HG02763 (cell line): ENCODE results near the gene PPAN.

Experiments
- ATAC-seq: cut with Tn5 transposase; IDR thresholded peaks from one replicate; pipeline ENCODE4 v1.9.1; 2021; ENCODE audit warnings: mild to moderate bottlenecking, moderate library complexity; ENCODE audit not compliant: unreplicated experiment

Gene PPAN

DNA sequence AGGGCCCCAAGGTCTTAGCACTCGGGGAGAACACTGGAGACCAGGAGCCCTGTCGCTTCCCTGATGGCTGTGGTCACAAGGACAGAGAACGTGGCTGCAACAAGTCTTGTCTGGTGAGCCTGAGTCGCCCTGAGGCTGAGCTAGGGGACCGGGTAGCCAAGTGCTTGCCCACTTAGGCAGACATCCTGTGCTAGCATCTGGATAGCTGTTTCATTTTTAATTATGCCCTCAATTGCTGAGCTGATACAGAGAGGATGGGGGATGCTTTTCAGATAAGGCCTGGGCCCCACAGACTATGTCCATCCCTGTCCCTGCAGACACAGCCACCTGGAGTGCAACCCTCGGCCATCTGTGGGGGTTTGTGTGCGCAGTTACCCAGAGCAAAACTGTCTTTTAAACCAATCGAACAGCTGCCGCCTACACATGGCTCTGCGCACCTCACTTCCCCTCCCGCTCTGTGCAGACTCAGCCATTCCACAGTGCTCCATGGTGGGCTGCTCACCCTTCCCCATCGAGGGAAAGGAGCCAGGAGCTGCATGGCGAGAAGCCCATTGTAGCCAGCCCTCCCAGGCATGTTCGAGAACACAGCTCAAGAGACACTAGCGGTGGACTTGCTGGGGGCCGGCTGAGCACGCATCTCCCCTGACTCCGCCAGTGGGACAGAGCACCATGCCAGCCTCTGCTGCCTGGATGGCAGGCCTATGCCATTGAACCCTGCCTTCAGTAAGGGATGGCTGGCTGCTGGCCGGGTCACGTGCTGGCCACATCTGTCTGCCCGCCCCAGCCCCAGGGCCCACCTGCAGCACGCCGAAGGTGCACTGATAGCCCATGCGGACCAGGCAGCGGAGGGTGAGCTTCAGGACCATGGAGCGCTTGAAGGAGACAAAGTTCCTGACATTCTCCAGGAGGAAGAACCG lies 33.0 kb downstream of the PPAN start:
- ATAC-seq: no peak

DNA sequence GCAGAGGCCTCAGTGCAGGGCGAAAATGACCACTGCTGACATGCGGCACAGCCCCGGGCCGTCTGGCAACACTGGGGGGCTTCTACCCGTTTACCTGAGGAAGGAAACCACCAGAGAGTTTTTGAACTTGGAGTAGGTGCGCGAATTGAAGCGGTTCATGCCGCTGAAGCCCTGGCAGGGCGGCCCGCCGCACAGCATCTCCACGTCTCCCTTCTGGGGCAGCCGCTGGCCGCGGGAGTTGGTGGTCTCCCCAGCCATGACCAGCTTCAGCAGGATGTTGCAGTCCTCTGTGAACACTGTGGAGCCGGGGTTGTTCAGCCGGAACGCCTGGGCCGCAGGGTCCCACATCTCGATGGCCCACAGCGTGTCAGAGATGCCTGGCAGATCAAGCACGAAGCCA lies 33.8 kb downstream of the PPAN start:
- ATAC-seq: no peak

DNA sequence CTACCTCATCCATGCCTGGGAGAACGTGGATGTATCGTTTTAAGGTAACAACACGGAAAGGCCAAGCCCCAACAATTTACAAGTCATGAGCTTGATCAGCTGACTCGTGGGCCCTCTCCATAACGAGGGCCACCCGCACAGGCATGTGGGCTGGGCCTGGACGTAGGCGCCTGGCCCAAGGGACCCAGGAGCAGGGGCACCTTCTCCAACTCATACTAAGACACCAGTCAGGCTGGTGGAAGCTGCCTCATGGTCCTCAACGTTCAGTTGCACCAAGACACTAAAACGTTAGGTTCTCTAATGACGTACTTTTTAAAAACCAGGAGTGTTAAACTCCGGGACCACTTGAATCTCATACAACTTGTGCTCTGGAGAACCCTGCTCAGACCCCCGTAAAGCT lies 35.3 kb downstream of the PPAN start:
- ATAC-seq: no peak

DNA sequence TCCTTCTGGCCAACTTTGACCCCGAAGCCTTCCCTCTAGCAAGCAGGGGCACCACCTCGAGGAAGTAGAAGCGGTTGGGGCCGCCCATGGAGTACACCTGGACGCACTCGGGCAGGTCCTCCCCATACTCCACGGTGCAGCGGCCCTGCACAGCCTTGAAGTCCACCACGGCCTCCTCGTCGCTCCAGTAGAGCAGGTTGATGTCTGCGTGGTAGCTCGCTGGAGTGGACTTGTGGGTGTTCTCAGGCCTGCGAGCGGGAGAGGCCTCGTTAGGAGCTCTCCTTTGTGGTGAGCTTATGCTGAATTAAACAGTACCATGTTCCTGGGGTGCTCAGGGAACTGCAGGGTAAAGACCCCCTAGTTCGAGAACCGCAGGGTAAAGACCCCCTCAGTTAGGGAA lies 35.8 kb downstream of the PPAN start:
- ATAC-seq: no peak

DNA sequence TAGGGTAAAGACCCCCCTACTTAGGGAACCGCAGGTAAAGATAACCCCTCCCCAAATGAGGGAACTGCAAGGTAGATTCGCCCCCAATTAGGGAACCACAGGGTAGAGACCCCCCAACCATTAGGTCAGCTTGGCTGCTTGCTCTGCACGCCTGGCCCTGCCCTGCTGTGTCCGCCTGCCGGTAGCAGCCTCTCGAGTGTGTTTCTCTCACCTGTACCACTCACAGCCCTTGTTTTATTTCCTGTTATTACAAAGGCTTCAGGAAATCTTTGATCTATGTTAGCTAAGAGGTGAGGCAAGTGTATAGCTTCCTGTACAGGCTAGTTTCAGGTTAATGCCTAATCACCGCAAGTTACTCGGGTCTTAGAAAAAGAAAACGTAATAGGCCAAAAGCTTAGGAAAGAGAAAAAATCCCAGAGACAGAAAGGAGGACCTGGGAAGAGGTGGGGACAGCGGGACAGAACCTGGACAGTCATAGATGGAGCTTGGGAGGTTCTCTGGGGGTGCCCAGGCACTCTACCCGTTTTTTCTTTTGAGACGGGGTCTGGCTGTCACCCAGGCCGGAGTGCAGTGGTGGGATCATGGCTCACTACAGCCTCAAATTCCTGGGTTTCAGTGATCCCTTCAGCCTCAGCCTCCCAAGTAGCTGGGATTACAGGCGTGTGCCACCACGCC lies 36.7 kb downstream of the PPAN start:
- ATAC-seq: no peak

DNA sequence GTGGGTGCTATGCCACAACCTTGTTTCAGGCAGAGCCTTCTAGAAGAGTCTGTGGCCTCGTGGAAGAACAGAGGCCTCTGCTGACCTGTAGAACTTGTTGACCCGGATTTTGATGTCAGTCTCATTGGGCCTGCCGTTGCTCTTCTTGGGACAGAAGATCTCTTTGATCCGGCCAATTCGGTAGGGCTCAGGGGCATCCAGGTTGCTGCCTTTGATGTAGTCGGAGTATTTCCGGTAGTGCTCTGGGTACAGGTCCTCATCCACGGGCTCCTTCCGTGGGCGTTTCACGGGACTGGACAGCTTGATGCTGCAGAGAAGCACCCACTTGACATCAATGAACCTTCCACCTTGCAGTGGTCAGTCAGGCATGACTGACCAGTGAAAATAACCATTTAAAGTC lies 37.5 kb downstream of the PPAN start:
- no peak for ATAC-seq

DNA sequence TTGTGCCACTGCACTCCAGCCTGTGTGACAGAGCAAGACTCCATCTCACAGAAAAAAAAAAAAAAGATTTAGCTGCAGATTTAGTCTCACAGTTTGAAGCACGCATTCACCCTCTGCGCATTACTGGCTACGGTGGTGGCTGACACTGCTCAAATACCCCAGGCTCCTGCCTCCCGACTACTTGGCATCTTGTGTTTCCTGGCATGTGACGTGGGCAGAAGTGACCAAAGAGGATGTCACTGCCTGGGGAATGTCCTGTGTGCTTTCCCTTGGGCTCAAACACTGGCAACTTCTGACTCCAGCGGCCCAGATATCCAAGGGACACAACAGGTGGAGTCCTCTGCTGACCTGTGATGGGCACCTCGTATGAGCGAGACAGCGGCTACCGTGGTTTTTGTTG lies 38.2 kb downstream of the PPAN start:
- no peak for ATAC-seq

DNA sequence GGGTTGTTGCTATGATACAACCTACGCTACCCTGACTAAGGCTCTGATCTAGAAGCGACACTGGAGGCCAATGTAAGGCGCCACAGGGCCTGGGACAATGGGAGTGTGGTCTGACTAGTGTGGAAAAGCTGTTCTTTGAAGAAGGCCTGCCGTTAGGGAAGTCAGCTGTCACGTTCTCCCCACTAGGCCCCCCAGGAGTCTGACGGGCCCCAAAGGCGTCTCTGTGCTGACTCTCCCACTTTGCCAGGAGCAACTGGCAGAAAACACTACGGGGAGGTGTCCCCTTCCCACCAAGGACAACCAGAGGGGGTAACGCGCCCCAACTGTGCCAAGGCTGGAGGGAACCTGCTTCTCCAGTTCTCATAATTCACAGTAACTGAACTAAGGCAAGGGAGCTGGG lies 38.9 kb downstream of the PPAN start:
- no peak for ATAC-seq

DNA sequence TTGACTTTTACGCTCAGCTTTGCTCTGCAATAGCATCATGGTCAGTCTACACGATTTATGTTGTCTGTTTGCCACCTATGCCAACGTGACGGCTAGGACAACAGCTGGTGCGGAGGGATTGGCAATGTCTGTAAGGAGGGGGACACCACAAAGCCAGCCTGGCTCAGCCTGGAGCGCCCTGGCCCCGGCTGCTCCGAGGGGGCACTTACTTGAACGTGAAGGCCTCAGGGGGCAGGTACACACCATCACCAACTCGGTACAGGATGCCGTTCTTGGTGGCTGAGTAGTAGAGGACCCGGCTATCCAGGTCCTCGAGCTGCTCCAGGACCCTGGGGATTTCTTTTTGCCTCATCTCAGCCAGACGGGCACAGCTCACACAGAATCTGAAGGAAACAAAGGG lies 40.0 kb downstream of the PPAN start:
- no peak for ATAC-seq

DNA sequence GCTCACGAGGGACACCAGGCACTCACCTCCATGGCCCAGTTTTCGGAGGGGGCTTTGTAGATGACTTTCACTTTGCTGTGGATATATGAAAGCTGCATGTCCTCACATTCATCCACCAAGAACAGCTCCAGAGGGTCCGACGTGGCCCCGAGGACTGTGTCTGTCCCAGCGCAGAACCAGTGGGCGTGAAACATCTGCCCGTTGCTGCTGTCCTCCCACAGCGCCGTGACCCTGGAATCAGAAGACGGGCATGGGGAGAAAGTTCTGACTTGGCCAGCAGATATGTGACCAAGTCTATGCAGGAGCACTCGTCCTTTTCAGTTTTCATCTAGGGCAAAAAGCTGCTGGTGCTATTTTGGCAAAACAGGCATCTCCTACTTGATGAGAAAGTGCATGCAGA lies 43.3 kb downstream of the PPAN start:
- ATAC-seq: no peak

DNA sequence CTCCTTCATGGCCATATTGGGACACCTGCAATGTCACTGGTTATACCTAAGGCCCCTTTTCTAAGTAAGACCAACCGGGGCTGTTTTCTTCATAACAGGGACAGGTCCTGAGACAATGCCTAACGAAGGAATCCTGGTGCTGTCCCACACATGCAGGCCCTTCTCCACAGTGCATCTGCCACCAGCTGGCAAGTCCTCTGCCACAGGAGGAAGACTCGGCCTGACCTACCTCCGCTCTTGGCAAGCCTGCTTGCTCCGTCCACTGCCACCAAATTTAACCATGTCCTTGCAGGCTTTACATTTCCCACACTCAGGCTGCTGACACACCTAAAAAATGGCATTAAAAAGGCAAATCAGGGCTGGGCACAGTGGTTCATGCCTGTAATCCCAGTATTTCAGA lies 45.4 kb downstream of the PPAN start:
- ATAC-seq: no peak

DNA sequence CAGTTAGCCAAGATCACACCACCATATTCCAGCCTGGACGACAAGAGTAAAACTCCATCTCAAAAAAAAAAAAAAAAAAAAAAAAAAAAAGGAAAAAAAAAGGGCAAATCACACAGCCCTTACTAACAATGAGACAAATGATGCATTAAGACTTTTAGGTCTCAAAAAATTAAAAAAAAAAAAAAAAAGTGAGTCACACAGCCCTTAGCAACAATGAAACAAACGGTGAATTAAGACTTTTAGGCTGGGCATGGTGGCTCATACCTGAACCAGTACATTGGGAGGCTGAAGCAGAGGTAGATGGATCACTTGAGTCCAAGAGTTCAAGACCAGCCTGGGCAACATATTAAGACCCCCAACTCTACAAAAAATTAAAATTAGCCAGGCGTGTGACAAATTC lies 45.9 kb downstream of the PPAN start:
- no peak for ATAC-seq

DNA sequence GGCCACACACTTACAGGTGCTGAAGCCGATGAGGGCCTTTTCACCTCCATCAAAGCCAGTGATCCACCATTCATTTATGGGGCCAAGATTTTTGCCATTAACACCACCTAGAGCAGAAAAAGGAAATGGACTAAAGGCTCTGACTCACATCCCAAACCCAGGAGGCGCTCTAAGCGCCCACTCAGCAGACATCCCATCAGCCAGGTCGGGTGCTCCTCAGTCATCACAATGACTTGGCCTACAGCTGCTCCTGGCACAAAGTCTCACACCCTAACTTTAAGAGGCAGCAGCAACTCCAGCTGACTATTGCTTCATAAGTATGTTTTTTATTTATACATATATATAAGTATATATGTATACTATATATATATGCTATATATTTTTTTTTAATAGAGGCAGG lies 49.7 kb downstream of the PPAN start:
- ATAC-seq: no peak

DNA sequence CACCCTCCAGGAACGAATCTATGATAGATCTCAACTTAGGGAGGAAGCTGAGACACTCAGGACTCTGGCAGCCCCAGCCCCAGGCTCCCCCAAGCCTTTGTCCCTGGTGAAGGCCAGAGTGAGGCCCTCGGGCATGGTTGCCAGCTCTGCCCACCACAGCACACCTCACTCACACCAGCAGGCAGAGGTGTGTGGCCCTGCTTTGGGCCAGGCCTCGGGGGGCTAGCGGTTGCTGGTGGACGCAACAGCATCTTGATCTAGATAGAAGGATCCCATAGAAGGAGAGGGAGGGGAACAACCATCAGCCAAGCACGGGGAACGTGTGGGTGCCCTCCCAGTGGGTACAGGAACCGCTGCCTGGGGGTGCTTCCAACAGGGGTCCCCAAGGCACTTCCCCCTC lies 51.9 kb downstream of the PPAN start:
- ATAC-seq: no peak

DNA sequence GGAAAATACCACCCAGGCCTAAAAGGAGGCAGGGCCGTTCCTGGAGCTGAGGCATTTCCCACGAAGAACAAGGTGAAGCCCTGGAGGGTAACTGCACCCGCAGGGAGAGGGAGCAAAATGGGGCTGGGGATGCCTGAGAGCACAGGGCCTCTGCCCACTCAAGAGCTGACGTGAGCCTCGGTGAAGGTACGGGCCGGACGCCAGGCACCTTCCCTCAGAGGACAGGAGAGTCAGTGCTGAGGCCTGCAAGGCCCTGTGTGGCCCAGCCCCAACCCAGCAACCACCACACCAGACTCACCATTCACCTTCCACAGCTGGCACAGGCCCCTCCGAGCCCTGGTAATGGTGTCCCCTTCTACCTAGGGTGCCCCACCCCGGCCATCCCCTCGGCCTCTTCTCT lies 52.3 kb downstream of the PPAN start:
- ATAC-seq: no peak

DNA sequence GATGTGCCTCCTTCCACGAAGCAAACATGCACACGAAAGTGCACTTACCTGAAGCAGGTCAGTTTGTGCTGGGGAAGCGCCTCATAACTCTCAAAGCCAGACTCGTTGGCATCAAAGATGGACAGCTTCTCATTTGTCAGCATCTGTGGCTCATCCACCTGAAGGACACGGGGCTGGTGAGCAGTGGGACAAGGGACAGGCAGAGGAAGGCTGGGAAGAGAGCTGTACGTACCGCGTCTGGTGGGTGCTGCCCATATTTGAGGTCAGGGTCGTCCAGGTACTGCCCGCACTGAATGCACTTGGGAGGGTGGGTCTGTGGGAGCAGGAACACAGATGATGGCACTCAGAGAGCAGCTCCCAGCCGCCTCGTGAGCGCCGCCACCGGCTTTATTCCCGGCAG lies 53.4 kb downstream of the PPAN start:
- no peak for ATAC-seq
